Neuronal stem cell (in vitro differentiated cells): ENCODE data around the gene PIGK.
"Not testable (repeated sequence)": the region's sequence is repeated elsewhere in the genome, so short reads cannot be mapped to it uniquely, and the experiment has no call there.

Source experiments
- DNase-seq: peaks from one replicate; pipeline ENCODE4 v3.0.0-alpha.2; 2013; ENCODE audit warnings: low spot score
- H2AFZ ChIP-seq: one replicate; pipeline ENCODE4 v1.6.1; 2013; ENCODE audit warnings: mild to moderate bottlenecking, low read length, inconsistent platforms
- H2AK5ac ChIP-seq: 2 replicates; pipeline ENCODE4 v1.6.1; 2013; ENCODE audit warnings: low read depth, mild to moderate bottlenecking, inconsistent platforms, low read length, moderate library complexity, mixed read lengths
- H2BK120ac ChIP-seq: 2 replicates; pipeline ENCODE4 v1.6.1; 2013; ENCODE audit warnings: low read depth, mild to moderate bottlenecking, inconsistent platforms, low read length, moderate library complexity, mixed read lengths
- H2BK12ac ChIP-seq: one replicate; pipeline ENCODE4 v1.6.1; 2013; ENCODE audit warnings: low read length, inconsistent platforms
- H2BK15ac ChIP-seq: 2 replicates; pipeline ENCODE4 v1.6.1; 2013; ENCODE audit warnings: mild to moderate bottlenecking, low read length, inconsistent platforms, mixed read lengths
- H2BK5ac ChIP-seq: one replicate; pipeline ENCODE4 v1.6.1; 2013; ENCODE audit warnings: inconsistent platforms, mild to moderate bottlenecking, low read length, moderate library complexity
- H3K14ac ChIP-seq: one replicate; pipeline ENCODE4 v1.6.1; 2013; ENCODE audit warnings: low read length, inconsistent platforms
- H3K18ac ChIP-seq: 2 replicates; pipeline ENCODE4 v1.6.1; 2013; ENCODE audit warnings: low read length, inconsistent platforms
- H3K23ac ChIP-seq: 2 replicates; pipeline ENCODE4 v1.6.1; 2013; ENCODE audit warnings: low read depth, mild to moderate bottlenecking, mixed read lengths, low read length, inconsistent platforms; ENCODE audit not compliant: poor library complexity
- H3K27ac ChIP-seq: replicated peaks from 3 replicates; pipeline ENCODE4 v1.5.1; 2013; ENCODE audit warnings: low read length, inconsistent platforms
- H3K27me3 ChIP-seq, 3 experiments: 2 replicates each; pipeline ENCODE4 v1.6.1; 2013; ENCODE audit warnings: low read length in 3 of 3, mild to moderate bottlenecking in 2 of 3, inconsistent platforms in 1 of 3, low read depth in 1 of 3, mixed read lengths in 1 of 3, moderate library complexity in 1 of 3; ENCODE audit not compliant: control insufficient read depth in 3 of 3, insufficient read depth in 3 of 3
- H3K36me3 ChIP-seq, 2 donors: replicated peaks in 1 of 2; 2 replicates each; pipeline ENCODE4 v1.6.1; 2013; ENCODE audit warnings: low read length in 2 of 2; ENCODE audit not compliant: control insufficient read depth in 2 of 2, insufficient read depth in 2 of 2
- H3K4ac ChIP-seq: 2 replicates; pipeline ENCODE4 v1.6.1; 2013; ENCODE audit warnings: inconsistent platforms, mild to moderate bottlenecking, low read length, moderate library complexity
- H3K4me1 ChIP-seq, 2 donors: 1 replicate in 1 of 2; 2 replicates in 1 of 2; pipeline ENCODE4 v1.6.1; 2013; ENCODE audit warnings: low read length in 2 of 2, low read depth in 1 of 2; ENCODE audit not compliant: control insufficient read depth in 2 of 2, insufficient read depth in 1 of 2
- H3K4me2 ChIP-seq: one replicate; pipeline ENCODE4 v1.6.1; 2013; ENCODE audit warnings: mild to moderate bottlenecking, low read length, inconsistent platforms; ENCODE audit not compliant: insufficient read depth, poor library complexity, severe bottlenecking
- H3K4me3 ChIP-seq, 2 donors: 2 replicates each; pipeline ENCODE4 v1.5.1; 2013; ENCODE audit warnings: low read length in 2 of 2, mild to moderate bottlenecking in 2 of 2, inconsistent platforms in 1 of 2, moderate library complexity in 1 of 2
- H3K79me1 ChIP-seq: one replicate; pipeline ENCODE4 v1.6.1; 2013; ENCODE audit warnings: low read depth, mild to moderate bottlenecking, inconsistent platforms, low read length, moderate library complexity
- H3K9ac ChIP-seq: one replicate; pipeline ENCODE4 v1.6.1; 2013; ENCODE audit warnings: mild to moderate bottlenecking, low read depth, low read length, inconsistent platforms; ENCODE audit not compliant: poor library complexity
- H3K9me3 ChIP-seq, 2 donors: replicated peaks in 1 of 2; 2 replicates each; pipeline versions ENCODE3 to v1.6.1; 2013; ENCODE audit warnings: low read length in 2 of 2, mild to moderate bottlenecking in 2 of 2, inconsistent platforms in 1 of 2, low read depth in 1 of 2, mixed read lengths in 1 of 2, moderate library complexity in 1 of 2; ENCODE audit not compliant: control insufficient read depth in 2 of 2, insufficient read depth in 1 of 2
- H4K8ac ChIP-seq: one replicate; pipeline ENCODE4 v1.6.1; 2013; ENCODE audit warnings: low read depth, mild to moderate bottlenecking, inconsistent platforms, low read length, moderate library complexity
- H4K91ac ChIP-seq: one replicate; pipeline ENCODE4 v1.6.1; 2013; ENCODE audit warnings: low read length, low read depth, mild to moderate bottlenecking, inconsistent platforms; ENCODE audit not compliant: poor library complexity
- WGBS, 2 donors: extraction: QIAGEN DNeasy Blood & Tissue Kit; methylation state at CpG; one replicate each; pipeline ENCODE4 v1.1.7; 2013; ENCODE audit warnings: missing lambda C conversion rate in 2 of 2, mixed read lengths in 1 of 2; ENCODE audit not compliant: insufficient read length in 2 of 2, insufficient replicate concordance in 1 of 2; ENCODE audit errors: extremely low coverage in 2 of 2; 5-methylcytosine and 5-hydroxymethylcytosine counted together

Gene PIGK

DNA sequence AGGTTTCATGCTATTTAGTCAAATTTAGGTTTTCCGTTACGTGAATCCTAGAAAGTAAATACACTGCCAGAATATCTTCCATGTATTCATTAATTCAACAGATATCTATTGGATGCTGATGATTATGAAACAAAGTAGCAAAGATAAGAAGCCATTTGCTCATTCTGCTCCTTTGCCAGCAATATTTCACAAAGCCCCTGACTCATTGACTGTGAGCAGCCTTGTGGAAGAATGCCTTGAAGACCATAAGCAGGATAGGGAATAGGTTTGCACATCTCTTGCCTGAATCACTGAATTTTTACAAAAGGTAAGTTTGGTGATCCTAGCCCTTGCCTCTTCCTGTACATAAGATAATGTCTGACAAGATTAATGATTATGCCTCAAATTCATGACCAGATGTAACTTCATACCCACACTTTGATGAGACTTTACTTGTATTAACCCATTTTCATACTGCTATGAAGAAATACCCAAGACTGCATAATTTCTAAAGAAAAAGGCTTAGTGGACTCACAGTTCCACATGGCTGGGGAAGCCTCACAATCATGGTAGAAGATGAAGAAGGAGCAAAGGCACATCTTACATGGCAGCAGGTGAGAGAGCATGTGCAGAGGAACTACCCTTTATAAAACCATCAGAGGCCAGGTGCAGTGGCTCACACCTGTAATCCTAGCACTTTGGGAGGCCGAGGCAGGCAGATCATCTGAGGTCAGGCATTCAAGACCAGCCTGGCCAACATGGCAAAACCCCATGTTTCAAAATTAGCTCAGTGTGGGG, 1.6 kb upstream of the PIGK start:
- no CpG with 5 or more reads among the region's 3 CpGs for WGBS, 2 donors
- Histone ChIP-seq H3K27me3 (no peaks in the 10 kb centered on the region), H2BK15ac (no peak overlapping the region), H3K4ac (no peak overlapping the region), H2AK5ac (no peak overlapping the region), H2BK12ac (no peak overlapping the region), H3K9ac (no peak overlapping the region), H3K14ac (no peak overlapping the region), H2BK120ac (no peak overlapping the region), H3K27ac (no peak overlapping the region), H3K4me1 (peaks cover 0 to 2% of the 10 kb centered on the region in 2 donors), H3K23ac (no peak overlapping the region), H3K36me3 (peaks cover 0 to 26% of the 10 kb centered on the region in 2 donors), H3K4me3 (no peak overlapping the region), H2AFZ (no peak overlapping the region), H3K9me3 (peaks cover 0 to 6% of the 10 kb centered on the region in 2 donors), H3K18ac (no peak overlapping the region), H3K79me1 (no peaks in the 10 kb centered on the region), H2BK5ac (no peak overlapping the region), H3K4me2 (no peak overlapping the region), H4K91ac (no peak overlapping the region), H4K8ac (no peak overlapping the region)
- no peak for DNase-seq

DNA sequence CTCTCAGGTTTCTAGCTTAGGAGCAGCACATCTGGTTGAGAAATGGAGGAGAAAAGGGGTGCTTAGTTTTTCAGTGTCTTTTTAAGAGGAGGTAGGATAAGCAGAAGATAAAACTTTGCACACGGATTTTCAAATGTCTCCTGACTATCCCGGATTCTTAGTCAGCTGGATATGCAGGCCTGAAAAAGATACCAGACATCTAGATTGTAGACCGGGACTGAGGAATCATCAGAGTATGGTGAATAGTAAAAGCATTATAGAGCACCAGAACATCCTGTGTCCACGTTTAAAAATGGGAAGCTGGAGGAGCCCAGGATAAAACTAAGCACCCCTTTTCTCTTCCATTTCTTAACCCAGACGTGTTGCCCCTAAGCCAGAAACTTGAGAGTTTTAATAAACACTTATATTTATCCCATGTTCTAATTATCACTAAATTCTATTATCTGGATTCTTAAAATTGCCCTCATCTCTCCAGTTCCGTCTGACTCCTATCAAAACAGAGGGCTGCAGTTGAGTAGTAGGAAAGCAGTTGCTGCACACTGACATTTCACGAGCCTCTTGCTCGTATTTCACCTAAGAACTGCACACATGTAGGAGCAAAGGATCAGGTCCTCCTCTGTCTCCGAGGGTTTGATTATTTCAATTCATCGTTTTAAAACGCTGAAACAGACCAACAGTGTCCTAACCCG, 609 bp downstream of the PIGK start:
- Histone ChIP-seq H2BK5ac (no peak overlapping the region), H3K4me2 (peak overlapping the region; percentile 56)
- no CpG with 5 or more reads among the region's 12 CpGs for WGBS, 2 donors

DNA sequence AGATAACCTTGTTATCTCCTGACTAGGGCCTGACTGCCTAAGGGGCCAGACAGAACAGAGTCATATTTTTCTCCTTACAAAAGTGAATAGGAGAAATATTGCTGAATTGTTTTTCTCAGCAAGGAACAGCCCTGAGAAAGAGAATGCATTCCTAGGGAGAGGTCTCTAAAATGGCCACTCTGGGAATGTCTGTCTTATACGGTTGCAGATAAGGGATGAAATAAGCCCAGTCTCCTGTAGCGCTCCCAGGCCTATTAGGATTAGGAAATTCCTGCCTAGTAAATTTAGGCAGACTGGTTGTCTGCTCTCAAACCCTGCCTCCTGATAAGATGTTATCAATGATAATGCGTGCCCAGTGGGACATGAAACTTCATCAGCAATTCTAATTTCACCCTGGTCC, 15.2 kb downstream of the PIGK start:
- not testable (repeated sequence) for H3K4me1 ChIP-seq, H2AK5ac ChIP-seq, H3K36me3 ChIP-seq, H3K4ac ChIP-seq, H2AFZ ChIP-seq, H2BK15ac ChIP-seq, H3K9me3 ChIP-seq, H2BK12ac ChIP-seq, H3K18ac ChIP-seq, H4K91ac ChIP-seq, H3K4me3 ChIP-seq, H3K79me1 ChIP-seq, H4K8ac ChIP-seq, H3K9ac ChIP-seq, H3K27ac ChIP-seq, DNase-seq, H2BK5ac ChIP-seq, H3K27me3 ChIP-seq, H3K23ac ChIP-seq, H3K14ac ChIP-seq, H2BK120ac ChIP-seq, H3K4me2 ChIP-seq
- WGBS, 2 donors, result no CpG with 5 or more reads among the region's 3 CpGs

More for the DNA sequence above, 609 bp downstream of the PIGK start:
- no peak overlapping the region for H4K8ac ChIP-seq
- no peak overlapping the region for H3K14ac ChIP-seq
- H3K9ac ChIP-seq, result peak overlapping the region; percentile 85
- H2BK120ac ChIP-seq, result no peak overlapping the region
- peak overlapping the region; percentile 86 to 98 for H3K4me3 ChIP-seq
- H3K79me1 ChIP-seq, result no peaks in the 10 kb centered on the region
- H3K27ac ChIP-seq, result peak overlapping the region; percentile 14
- H4K91ac ChIP-seq, result no peak overlapping the region
- H2BK12ac ChIP-seq, result no peak overlapping the region
- H3K23ac ChIP-seq, result no peak overlapping the region
- H3K27me3 ChIP-seq, result no peaks in the 10 kb centered on the region
- H3K4ac ChIP-seq, result no peak overlapping the region
- H3K9me3 ChIP-seq, result peaks cover 0 to 6% of the 10 kb centered on the region in 2 donors
- H2AK5ac ChIP-seq, result no peak overlapping the region
- H2AFZ ChIP-seq, result peak overlapping the region; percentile 99
- no peak overlapping the region for H2BK15ac ChIP-seq
- DNase-seq, result no peak
- peaks cover 0 to 19% of the 10 kb centered on the region in 2 donors for H3K36me3 ChIP-seq
- H3K4me1 ChIP-seq, result peaks cover 0 to 2% of the 10 kb centered on the region in 2 donors
- peak overlapping the region; percentile 55 for H3K18ac ChIP-seq

DNA sequence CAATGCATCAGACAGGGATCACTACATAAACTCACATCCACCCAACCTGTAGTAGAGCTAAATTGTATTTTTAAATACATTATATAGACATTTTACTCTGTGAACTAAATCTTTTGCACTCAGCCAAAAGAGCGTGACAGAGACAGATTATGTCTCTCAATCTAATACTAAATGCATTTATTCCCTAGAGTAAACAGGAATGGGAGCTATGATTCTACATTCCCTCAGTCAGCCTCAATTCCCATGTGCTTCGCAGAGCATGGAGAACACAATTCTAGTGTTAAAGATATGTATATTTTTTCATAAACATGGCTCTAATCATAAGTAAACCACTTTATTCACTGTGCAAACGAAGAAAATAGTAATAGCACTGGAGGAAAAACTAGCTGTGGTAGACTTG, 16.5 kb downstream of the PIGK start:
- Histone ChIP-seq H2AFZ (no peak overlapping the region), H4K91ac (no peak overlapping the region), H3K4me1 (no peaks in the 10 kb centered on the region), H3K18ac (no peak overlapping the region), H3K36me3 (no peaks in the 10 kb centered on the region), H2BK12ac (no peak overlapping the region), H2BK5ac (no peak overlapping the region), H3K4me2 (no peak overlapping the region), H3K4ac (no peak overlapping the region), H3K23ac (no peak overlapping the region), H3K27me3 (no peaks in the 10 kb centered on the region), H3K9ac (no peak overlapping the region), H2BK120ac (no peak overlapping the region), H2BK15ac (no peak overlapping the region), H2AK5ac (no peak overlapping the region), H4K8ac (no peak overlapping the region), H3K14ac (no peak overlapping the region), H3K79me1 (no peaks in the 10 kb centered on the region), H3K4me3 (no peak overlapping the region), H3K9me3 (peaks cover 2 to 5% of the 10 kb centered on the region in 2 donors), H3K27ac (no peak overlapping the region)
- WGBS, 2 donors, result no CpG with 5 or more reads among the region's 3 CpGs
- no peak for DNase-seq
